Loucy (cell line): ENCODE data around the gene CCDC40.

Experiments
- H2AFZ ChIP-seq: fragments of 200-600 bp; sonication (generic); 2 replicates; pipeline ENCODE4 v1.6.0; 2016; ENCODE audit warnings: antibody characterized with exemption, mild to moderate bottlenecking, low read length, moderate library complexity
- H3F3A ChIP-seq: fragments of 200-600 bp; 2 replicates; pipeline ENCODE4 v1.6.0; 2016; ENCODE audit warnings: antibody characterized with exemption, low read depth, mild to moderate bottlenecking
- H3K27me3 ChIP-seq: fragments of 200-600 bp; sonication (generic); 2 replicates; pipeline ENCODE4 v1.6.1; 2014; ENCODE audit warnings: low read length, mild to moderate bottlenecking; ENCODE audit not compliant: insufficient read depth, poor library complexity, severe bottlenecking
- H3K36me3 ChIP-seq: fragments of 200-600 bp; sonication (generic); 2 replicates; pipeline ENCODE4 v1.6.1; 2016; ENCODE audit warnings: low read length; ENCODE audit not compliant: insufficient read depth
- H3K4me1 ChIP-seq: fragments of 200-600 bp; sonication (generic); 2 replicates; pipeline ENCODE4 v1.5.1; 2014; ENCODE audit warnings: low read length, mild to moderate bottlenecking; ENCODE audit not compliant: insufficient read depth, poor library complexity, severe bottlenecking
- H3K4me2 ChIP-seq: fragments of 200-600 bp; sonication (generic); 2 replicates; pipeline ENCODE4 v1.6.0; 2014; ENCODE audit warnings: antibody characterized with exemption, low read length, low read depth, mild to moderate bottlenecking; ENCODE audit not compliant: poor library complexity, severe bottlenecking
- H3K4me3 ChIP-seq: fragments of 200-600 bp; sonication (generic); 2 replicates; pipeline ENCODE4 v1.5.1; 2014; ENCODE audit warnings: low read length, mild to moderate bottlenecking, mixed read lengths; ENCODE audit not compliant: poor library complexity, severe bottlenecking
- H3K79me2 ChIP-seq: fragments of 200-600 bp; sonication (generic); 2 replicates; pipeline ENCODE4 v1.6.1; 2014; ENCODE audit warnings: low read length; ENCODE audit not compliant: insufficient read depth
- H3K9ac ChIP-seq: fragments of 200-600 bp; sonication (generic); 2 replicates; pipeline ENCODE4 v1.6.0; 2014; ENCODE audit warnings: mild to moderate bottlenecking, low read depth, low read length, moderate library complexity; ENCODE audit not compliant: poor library complexity, severe bottlenecking
- H3K9me2 ChIP-seq: fragments of 200-600 bp; sonication (generic); replicated peaks from 2 replicates; pipeline ENCODE4 v1.6.1; 2016; ENCODE audit warnings: low read depth, low read length, mixed read lengths
- H3K9me3 ChIP-seq: fragments of 200-600 bp; sonication (generic); 2 replicates; pipeline ENCODE4 v1.6.1; 2014; ENCODE audit warnings: mild to moderate bottlenecking, antibody characterized with exemption, low read length, low read depth; ENCODE audit not compliant: insufficient read depth
- H4K20me1 ChIP-seq: fragments of 200-600 bp; sonication (generic); 2 replicates; pipeline ENCODE4 v1.6.0; 2014; ENCODE audit warnings: antibody characterized with exemption, low read length, mild to moderate bottlenecking; ENCODE audit not compliant: insufficient read depth, poor library complexity, severe bottlenecking
- CTCF ChIP-seq: fragments of 200-600 bp; sonication (generic); conservative IDR thresholded peaks from 2 replicates; pipeline ENCODE4 v1.5.1; 2014; ENCODE audit warnings: mild to moderate bottlenecking, antibody characterized with exemption, low read length
- EZH2phosphoT487 ChIP-seq: fragments of 200-600 bp; IDR thresholded peaks from 2 replicates; pipeline ENCODE4 v1.6.1; 2018; ENCODE audit warnings: antibody characterized with exemption, mild to moderate bottlenecking, moderate library complexity, borderline replicate concordance

CCDC40 gene

GRCh38 chr17:80123791-80124190 lies 87.3 kb downstream of the CCDC40 start:
- H4K20me1 ChIP-seq, result no peaks in the 10 kb centered on the region
- no peak overlapping the region for H3K4me3 ChIP-seq
- TF ChIP-seq CTCF (no peak), EZH2phosphoT487 (no peak)
- no peaks in the 10 kb centered on the region for H3K79me2 ChIP-seq
- H3K9ac ChIP-seq, result no peak overlapping the region
- H3K4me1 ChIP-seq, result no peaks in the 10 kb centered on the region
- H3K4me2 ChIP-seq, result no peak overlapping the region
- H3K36me3 ChIP-seq, result no peaks in the 10 kb centered on the region
- no peaks in the 10 kb centered on the region for H3K9me3 ChIP-seq
- H2AFZ ChIP-seq, result peak overlapping the region; percentile 49; the same call in 1 of the 2 replicates
- H3K9me2 ChIP-seq, result no peaks in the 10 kb centered on the region
- no peaks in the 10 kb centered on the region for H3F3A ChIP-seq
- no peaks in the 10 kb centered on the region for H3K27me3 ChIP-seq

- Histone ChIP-seq H3K4me3 (no peak overlapping the region), H4K20me1 (no peaks in the 10 kb centered on the region), H3K27me3 (no peaks in the 10 kb centered on the region)
Measured at GRCh38 chr17:80124351-80124981, 88.0 kb downstream of the CCDC40 start.

GRCh38 chr17:80125656-80126448 lies 89.4 kb downstream of the CCDC40 start:
- no peak overlapping the region for H3K4me2 ChIP-seq
- no peaks in the 10 kb centered on the region for H4K20me1 ChIP-seq
- TF ChIP-seq EZH2phosphoT487 (no peak), CTCF (no peak)
- H2AFZ ChIP-seq, result no peak overlapping the region
- no peaks in the 10 kb centered on the region for H3K9me3 ChIP-seq
- no peaks in the 10 kb centered on the region for H3F3A ChIP-seq
- no peaks in the 10 kb centered on the region for H3K9me2 ChIP-seq
- H3K4me1 ChIP-seq, result no peaks in the 10 kb centered on the region
- H3K36me3 ChIP-seq, result no peaks in the 10 kb centered on the region
- no peaks in the 10 kb centered on the region for H3K79me2 ChIP-seq
- H3K9ac ChIP-seq, result no peak overlapping the region
- H3K4me3 ChIP-seq, result no peak overlapping the region
- no peaks in the 10 kb centered on the region for H3K27me3 ChIP-seq

More at GRCh38 chr17:80124351-80124981, 88.0 kb downstream of the CCDC40 start:
- no peaks in the 10 kb centered on the region for H3K79me2 ChIP-seq
- H3K9me3 ChIP-seq, result no peaks in the 10 kb centered on the region
- no peaks in the 10 kb centered on the region for H3F3A ChIP-seq
- peak overlapping the region; percentile 49; the same call in 1 of the 2 replicates for H2AFZ ChIP-seq
- H3K4me2 ChIP-seq, result no peak overlapping the region
- no peaks in the 10 kb centered on the region for H3K36me3 ChIP-seq
- H3K9me2 ChIP-seq, result no peaks in the 10 kb centered on the region
- H3K9ac ChIP-seq, result no peak overlapping the region
- H3K4me1 ChIP-seq, result no peaks in the 10 kb centered on the region
- TF ChIP-seq EZH2phosphoT487, result no peak
- peak; percentile 58 for TF ChIP-seq CTCF
